T-helper 2 cell treated with Interferon-gamma antibody and Interleukin-4, amounts not matched to agents 100 ng/mL and 5 ng/mL, for 36 hours (primary cell): ENCODE data around the gene PRKAG1. TPM values are rescaled to one million over a fixed set of nuclear protein-coding genes. Genes with fewer than 3 reads are reported as not detected.

Experiments used
- intact Hi-C: fragments of 100-400 bp; cut with micrococcal nuclease; formaldehyde crosslinking; loops from one replicate; pipeline ENCODE4 v1.15.1; 2023
- total RNA-seq: library from RNA; stranded (reverse); gene quantifications from 2 replicates; pipeline ENCODE4 v1.2.3, GENCODE V29; 2022

Gene PRKAG1
- total RNA-seq, 1 donor from 2014 or later = 73.8 TPM

- intact Hi-C loops = loop anchor here (5.0 kb wide), 1 partner anchor 85 kb away; a partner anchor contains a TSS
Measured at GRCh38 chr12:48986720-48987291, 31.8 kb downstream of the PRKAG1 start.

GRCh38 chr12:48985901-48986300 is 32.7 kb downstream of the PRKAG1 start:
- intact Hi-C loops = loop anchor here (5.0 kb wide), 1 partner anchor 84 kb away; a partner anchor contains a TSS

- intact Hi-C loops = loop anchor here (5.0 kb wide), 1 partner anchor 83 kb away; a partner anchor contains a TSS
Measured at GRCh38 chr12:48985475-48985897, 33.1 kb downstream of the PRKAG1 start.

- intact Hi-C loops = loop anchor here (5.0 kb wide), 4 partner anchors 35 to 980 kb away; partner anchors contain the start of genes C1QL4, COL2A1, DHH and PRKAG1
Measured at GRCh38 chr12:48982397-48983080, 36.0 kb downstream of the PRKAG1 start.

- intact Hi-C loops = loop anchor here (5.0 kb wide), 4 partner anchors 36 to 979 kb away; partner anchors contain the start of genes C1QL4, COL2A1, DHH and PRKAG1
Measured at GRCh38 chr12:48981757-48982157, 36.8 kb downstream of the PRKAG1 start.

- intact Hi-C loops = loop anchor here (5.0 kb wide), 4 partner anchors 36 to 979 kb away; partner anchors contain the start of genes C1QL4, COL2A1, DHH and PRKAG1
Measured at GRCh38 chr12:48980953-48981756, 37.4 kb downstream of the PRKAG1 start.

- intact Hi-C loops = loop anchor here (5.0 kb wide), 4 partner anchors 37 to 978 kb away; partner anchors contain the start of genes C1QL4, COL2A1, DHH and PRKAG1
Measured at GRCh38 chr12:48980389-48980952, 38.1 kb downstream of the PRKAG1 start.

- intact Hi-C loops = loop anchor here (2.0 to 5.0 kb wide), 6 partner anchors 17 to 977 kb away; partner anchors contain the start of genes C1QL4, COL2A1, DDX23 and DHH
Measured at GRCh38 chr12:48979602-48980388, 38.8 kb downstream of the PRKAG1 start.

- intact Hi-C loops = loop anchor here (2.0 to 5.0 kb wide), 2 partner anchors 18 to 127 kb away; partner anchors contain the start of gene DDX23
Measured at GRCh38 chr12:48978741-48979601, 39.6 kb downstream of the PRKAG1 start.

GRCh38 chr12:48978291-48978740 is 40.3 kb downstream of the PRKAG1 start, which contains the start of gene WNT1:
TSS of gene WNT1 (plus strand) at chr12:48978322. CDS start at chr12:48978651, 329 bp downstream.
- intact Hi-C loops = loop anchor here (2.0 to 5.0 kb wide), 2 partner anchors 18 to 126 kb away; partner anchors contain the start of gene DDX23

GRCh38 chr12:48977290-48978281 is 41.0 kb downstream of the PRKAG1 start:
- intact Hi-C loops = loop anchor here (2.0 to 5.0 kb wide), 2 partner anchors 19 to 125 kb away; partner anchors contain the start of gene DDX23

GRCh38 chr12:48973941-48974673 is 44.5 kb downstream of the PRKAG1 start:
- intact Hi-C loops = no loop called here

- intact Hi-C loops = no loop called here
Measured at GRCh38 chr12:48973531-48973930, 45.0 kb downstream of the PRKAG1 start.

- intact Hi-C loops = no loop called here
Measured at GRCh38 chr12:48972952-48973483, 45.6 kb downstream of the PRKAG1 start.

- intact Hi-C loops = no loop called here
Measured at GRCh38 chr12:48972213-48972951, 46.2 kb downstream of the PRKAG1 start.
